ENCODE results near the gene SUMO3.
A peak's percentile ranks its signal among the peaks of the same experiment; 100 is the strongest.

SUMO3 gene

DNA sequence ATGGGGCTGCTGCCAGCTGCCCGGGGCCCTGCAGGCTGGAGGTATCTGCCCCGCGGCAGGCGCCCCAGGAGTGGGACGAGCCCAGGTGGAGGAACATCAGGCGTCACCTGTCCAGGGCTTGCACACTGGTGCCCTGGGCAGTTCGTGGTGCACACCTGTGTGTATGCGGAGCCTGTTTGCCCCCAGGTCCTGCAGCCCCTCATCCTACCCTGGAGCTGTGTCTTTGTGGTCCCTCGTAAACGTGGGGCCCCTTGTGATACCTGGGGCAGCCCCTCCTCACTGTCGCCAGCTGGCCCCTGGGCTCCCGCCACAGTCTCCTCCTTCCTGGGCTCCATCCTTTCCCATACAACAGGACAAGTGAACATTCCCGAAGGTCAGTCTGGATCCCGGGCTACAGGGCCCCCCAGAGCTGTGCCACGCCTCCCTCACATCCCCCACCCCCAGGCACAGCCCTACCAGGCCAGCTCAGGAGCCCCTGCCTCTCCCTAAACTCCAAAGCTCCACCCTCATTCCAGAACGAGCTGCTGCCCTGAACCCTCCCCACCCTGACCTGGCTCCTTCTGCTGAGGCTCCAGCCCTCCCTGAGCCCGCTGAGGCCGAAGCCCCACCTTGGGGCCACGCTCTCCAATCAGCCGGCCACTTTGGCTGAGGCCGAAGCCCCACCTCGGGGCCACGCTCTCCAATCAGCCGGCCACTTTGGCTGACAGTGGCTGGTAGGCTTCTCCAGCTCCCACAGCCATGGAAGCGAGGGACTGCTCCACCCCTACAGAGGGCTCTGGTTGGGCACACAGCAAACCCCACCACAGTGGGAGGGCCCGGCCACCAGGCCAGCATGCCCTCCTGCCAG, 58.9 kb downstream of the SUMO3 start:
- no peak for DNase-seq (ENCODE audit: low spot score)

DNA sequence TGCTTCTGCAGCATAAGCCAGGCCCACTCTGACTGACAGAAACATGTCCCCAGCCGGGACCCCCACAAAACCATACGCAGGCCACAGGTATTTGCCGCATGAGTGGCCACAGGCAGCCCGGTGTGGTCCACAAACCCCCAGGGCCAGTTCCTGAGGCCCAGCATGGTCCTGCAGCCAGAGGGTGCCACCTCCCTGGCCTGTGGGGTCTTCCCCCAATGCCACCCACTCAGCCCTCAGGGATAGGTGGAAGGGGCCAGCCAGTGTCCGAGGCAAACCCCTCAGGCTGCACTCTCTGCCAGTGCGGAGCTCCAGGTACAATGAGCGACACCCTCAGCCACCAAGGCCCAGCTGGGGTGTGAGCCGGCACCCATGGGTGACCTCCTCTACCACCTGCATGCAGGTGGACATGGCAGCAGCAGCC, 59.7 kb downstream of the SUMO3 start:
- peak; percentile 17 for DNase-seq (ENCODE audit: low spot score)

DNA sequence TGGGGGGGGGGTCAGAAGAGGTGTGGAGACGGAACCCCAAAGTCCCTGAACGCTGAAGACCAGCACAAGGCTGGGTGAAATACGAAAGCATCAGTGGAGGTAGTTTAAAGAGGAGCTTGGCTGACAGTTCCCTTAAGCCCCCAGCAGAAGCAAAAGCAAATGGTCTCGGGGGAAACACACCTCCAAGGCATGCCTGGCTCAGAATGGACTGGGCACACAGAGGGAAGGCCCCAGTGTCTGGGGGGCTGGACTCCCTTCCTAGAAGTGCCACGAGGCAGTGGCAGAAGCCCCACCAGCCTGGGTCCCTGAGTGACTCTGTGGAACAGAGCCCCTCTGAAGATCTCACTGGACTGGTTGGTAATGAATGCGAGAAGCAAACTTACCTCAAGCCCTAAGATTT, 60.1 kb downstream of the SUMO3 start:
- peak; percentile 10 for DNase-seq (ENCODE audit: low spot score)

- no peak for DNase-seq (ENCODE audit: low spot score)
These were observed 61.3 kb downstream of the SUMO3 start for GRCh38 chr21:44756423-44757185.

Data from D341Med (cell line).